ENCODE measurements around the gene SENP1.

The SENP1 gene

DNA sequence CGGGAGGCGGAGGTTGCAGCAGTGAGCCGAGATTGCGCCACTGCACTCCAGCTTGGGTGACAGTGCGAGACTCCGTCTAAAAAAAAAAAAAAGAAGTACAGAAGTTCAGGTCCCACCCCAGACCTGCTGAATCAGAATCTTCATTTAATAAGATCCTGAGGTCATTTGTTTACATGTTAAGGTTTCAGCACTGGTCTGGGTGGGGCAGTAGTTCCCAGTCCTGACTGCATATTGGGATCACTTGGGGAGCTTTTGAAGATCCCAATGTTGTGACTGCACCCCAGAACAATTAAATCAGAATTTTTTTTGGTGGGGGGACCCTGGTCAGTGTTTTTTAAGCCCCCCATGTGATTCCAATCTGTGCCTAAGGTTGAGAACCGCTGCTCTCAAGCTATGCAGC is 89.9 kb downstream of the SENP1 start:
- DNase-seq: no peak

DNA sequence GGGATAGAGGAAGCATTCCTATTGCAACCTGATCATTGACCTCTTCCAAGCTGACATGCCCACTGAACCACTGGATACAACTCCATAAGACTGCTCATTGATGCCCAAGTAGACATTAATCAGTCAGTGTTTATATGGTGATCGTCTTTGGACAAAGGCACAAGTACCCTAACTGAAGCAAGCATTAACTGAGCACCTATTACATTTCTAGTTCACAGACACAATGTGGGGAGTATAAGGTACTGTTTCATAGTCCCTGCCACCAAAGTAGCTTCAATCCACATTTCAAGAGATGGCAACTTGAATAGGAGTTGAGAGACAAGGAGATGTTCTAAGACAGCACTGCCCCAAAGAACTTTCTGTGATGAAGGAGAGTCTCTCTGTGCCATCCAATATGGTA is 90.8 kb downstream of the SENP1 start:
- DNase-seq: no peak

DNA sequence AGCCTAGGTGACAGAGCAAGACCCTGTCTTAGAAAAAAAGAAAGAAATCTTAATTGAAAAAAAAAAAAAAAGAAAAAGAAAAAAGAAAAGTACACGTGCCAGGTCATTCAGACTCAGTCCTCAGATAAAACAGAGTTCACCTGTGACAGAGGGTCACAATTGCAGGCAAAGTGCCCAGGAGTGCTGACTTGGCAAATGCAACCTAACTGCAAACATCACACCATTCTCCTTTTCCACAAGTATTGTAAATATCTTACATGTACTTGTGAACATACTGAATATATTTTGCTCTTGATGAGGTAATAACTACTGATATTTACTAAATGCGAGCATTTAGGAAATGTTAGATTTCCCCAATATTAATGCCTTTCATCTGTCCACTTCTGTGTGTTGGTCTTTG is 92.6 kb downstream of the SENP1 start:
- no peak for DNase-seq

DNA sequence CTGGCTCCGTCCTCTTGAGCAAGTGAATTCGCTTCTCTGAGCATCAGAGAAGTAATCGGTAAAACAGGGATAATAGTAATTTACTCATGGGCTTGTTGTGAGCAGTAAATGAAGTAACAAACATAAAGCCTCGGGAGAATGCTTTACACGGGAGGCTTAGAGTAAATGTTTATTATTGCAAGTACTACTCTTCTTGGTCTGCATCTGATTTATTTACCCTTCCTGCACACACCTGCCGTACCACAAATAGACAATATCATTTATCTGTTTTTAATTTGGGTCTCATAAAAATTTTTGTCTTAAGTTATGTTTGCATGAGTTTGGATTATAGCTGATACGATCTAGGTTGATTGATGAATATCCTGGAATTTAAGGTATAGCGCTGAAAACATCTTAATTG is 93.8 kb downstream of the SENP1 start:
- no peak for DNase-seq

DNA sequence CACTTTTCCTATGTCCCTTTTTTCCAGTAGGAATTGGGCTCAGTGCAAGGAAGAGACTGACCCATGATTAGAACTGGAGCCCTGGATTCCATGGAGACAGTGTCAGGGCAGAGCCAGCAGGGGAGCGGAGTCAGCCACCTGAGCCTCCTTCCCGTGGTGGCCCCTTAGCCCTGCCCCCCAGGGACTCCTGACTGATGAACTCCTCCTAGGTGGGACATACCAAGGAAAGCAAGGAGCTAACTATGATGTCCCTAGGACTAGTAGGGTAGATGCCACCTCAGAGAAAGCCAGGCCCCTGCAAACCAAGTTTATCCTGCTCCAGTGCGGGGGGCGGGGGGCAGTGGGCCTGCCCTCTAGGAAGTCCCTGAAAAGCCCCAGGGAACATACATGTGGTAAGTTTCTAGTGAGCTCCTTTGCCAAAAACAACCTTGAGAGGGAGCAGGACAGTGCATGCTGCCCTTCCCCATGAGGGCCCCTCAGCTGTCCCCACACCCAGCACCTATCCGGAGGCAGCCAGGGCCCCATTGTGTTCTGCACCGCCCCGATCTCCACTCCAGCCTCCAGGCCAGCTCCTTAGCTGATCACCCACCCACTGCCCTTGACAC is 95.4 kb downstream of the SENP1 start:
- no peak for DNase-seq

DNA sequence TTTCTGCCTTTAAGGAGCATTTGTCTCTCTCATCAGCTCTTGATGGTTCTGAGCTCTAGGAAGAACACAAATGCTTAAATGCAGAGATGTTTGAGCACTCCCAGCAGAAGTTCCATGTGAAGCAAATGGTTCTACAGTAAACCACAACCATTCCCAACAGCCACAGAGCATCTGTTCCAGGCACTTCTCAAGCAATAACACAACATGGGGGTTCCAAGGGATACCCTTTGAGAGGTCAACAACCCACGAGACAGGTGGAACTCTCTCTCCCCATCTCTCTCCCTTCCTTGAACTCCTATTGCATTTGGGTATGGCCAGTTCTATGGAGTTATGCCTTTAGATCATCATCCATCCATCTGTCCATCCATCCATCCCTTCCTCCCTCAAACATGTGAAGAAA is 96.4 kb downstream of the SENP1 start:
- no peak for DNase-seq

DNA sequence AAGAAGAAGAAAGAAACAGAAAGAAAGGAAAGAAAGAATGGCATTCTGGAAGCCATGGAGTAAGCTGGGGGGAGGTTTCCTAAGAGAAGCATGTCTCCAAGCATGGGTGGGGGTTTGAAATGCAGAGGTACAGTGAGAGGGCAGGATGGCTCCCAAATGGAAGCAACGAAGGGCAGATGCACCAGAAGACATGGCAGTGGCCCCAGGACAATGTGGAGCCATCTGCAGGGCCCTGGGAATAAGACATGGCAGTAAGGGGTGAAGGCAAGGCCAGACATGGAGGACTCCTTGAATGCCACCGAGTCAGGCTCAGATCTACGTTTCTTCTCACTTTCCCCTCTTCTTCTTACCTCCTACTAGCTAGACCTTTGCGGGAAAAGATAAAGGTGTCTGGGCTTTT is 96.9 kb downstream of the SENP1 start:
- no peak for DNase-seq

DNA sequence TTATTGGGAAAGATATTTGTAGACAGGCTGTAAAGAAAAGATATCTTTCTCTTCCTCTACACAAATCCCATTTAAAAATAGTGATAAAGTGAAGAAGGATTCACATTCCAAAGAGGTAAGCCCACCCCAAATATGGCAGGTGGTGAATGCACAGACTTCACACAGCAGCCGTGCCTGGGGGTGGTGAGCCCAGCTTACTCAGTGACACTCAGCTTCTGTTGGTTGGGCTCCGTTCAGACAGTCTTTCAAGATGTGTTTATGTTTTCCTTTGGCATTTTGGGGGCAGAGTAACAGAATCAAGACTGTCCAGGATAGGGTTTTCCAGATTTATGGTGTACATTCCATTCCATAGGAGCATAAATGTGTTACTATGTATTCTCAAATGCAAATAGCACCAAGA is 97.5 kb downstream of the SENP1 start:
- no peak for DNase-seq

DNA sequence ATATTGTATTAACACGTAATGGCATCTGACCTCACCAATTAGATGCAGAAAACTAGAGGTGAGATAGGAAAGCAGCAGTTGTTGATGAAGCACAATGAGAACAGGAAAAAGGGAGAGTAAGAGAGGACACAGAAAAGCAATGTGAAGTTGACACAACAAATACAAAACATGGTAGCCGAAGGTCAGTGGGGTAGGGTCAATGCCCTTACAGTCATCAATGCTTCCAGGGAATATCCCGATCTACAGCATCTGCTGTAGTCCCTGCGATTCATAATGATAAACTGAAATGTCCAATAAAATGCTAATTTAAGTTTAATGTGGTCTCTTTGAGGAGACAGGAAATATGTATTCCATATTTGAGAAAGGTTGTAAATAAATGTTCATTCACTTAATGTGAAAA is 98.7 kb downstream of the SENP1 start:
- DNase-seq: no peak

DNA sequence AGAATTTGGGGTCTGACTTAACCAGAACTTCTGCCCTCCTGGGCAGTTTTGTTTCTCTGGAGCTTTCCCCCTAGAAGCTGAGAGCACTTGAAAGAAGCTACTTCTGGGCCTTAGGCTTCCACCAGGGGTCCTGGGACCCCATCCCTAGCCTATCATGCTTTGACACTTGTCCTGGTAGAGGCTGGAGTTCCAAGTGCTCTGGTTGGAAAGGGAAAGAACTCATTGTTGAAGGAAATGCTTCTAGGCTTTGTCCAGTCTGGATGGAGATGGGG is 100.2 kb downstream of the SENP1 start:
- DNase-seq: no peak

DNA sequence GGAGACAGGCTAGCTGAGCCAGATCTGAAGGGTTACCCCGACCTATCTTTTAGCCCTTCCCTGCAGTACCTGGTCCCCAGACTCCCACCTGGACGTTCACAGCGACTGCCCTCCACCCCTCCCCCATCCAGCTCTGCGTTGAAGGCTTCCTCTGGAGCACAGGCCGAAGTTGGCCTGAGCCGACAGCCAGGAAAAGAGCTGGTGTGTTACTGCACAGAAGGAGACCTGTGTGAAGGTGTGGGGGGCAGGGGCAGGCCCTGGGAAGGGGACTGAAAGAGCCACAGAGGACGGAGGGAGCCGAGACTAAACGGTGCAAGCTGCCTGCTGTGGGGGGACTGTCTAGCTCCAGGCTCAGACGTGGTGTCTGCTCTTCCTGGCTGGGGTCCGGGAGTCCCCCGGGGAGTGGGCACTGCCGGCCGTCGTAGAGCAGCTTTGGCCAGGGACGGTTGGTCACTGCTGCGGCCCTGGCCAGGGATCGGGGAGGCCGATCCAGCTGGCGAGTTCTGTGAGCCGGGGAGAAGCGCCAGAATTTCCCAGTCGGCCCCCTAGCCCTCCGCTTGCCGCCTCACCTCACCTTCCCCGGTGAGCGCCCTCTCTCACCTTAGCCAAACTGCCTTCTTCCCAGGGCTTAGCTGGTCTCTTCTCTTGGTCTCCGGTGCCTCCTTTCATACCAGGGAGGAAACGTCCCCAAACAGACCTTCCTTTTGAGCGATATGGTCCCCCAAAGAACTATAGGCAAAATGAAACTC is 100.7 kb downstream of the SENP1 start:
- DNase-seq: no peak

DNA sequence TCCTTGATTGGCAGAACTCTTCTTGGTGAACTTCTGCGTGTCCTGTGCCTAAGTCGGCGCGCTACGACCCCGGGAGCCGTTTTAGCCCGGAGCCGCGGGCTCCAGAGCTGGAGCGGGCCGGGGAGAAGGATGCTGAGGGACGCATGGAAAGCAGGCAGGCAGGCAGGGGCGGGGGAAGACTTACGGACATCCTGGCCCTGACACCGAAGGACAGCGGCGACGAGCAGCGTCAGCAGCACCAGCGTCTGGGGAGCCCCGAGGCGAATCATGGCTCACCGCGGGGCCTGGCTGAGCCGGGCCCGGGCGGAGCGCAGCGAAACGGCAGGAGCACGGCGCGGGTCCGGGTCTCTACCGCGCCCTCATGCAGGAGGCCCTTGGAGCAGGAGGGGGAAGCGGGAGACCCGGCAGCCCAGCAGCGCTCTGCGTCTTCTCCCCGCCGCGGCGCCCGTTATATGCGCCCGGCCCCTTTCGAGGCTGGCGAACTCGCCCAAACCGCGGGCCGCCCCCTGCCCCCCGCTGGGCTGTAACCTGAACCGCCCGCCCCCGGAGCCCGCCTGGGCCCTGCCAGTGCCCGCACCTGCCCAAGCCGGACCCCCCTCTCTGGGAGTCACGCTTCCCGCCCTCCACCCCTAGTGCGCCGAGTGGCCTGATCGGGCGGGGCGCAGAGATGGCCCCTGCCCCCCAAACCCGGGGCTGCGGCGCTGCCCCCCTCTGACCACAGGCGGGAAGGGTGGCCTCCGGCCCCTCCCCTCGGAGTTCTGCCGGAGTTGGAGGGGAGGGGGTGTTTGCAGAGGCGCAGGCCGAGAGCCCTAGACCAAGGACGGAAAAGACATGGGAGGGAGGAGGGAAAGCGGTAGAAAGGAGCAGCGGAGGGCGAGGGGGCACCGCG is 101.6 kb downstream of the SENP1 start, which contains the start of gene COL2A1:
Gene COL2A1 (minus strand): TSS at position 424 of the 889 bp plus-strand sequence. CDS start 155 bp downstream, at position 269.
- no peak for DNase-seq

DNA sequence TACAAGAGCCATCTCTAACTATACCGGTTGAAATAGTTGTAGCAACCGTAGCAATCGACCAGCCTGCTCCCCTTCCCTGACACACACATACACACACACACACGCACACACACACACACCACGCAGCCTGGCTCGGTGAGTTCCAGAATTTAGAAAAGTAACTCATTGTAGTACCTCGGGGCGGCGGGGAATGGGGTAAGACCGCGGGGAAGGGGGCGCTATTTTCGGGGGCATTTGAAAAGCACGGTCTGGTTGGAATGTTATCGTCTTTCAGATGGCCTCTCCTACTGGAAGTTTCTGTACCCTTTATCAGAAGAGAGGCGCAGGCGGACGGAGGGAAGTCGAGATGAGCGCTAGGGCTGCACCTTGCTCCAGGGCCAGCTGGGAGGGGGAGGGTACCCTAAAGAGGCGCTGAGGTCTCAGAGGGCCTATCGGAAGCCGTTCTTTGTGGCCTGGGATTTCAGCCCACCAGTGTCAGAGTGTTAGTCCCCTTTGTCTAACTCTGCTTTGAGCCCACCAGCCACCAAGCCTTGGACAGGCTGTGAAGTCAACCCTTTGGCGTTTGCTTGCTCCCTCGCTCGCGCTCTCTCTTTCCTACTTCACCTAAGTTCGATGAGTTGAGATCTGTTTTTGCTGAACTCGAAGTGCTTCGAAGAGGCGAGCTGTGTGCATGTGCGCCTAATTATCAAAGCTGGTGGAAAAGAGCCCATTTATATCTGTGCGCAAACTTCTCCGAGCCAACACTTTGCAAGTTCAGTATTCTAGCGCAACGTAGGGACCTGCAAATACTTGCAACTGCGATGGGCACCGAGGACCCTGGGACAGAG is 102.4 kb downstream of the SENP1 start:
- DNase-seq: no peak

DNA sequence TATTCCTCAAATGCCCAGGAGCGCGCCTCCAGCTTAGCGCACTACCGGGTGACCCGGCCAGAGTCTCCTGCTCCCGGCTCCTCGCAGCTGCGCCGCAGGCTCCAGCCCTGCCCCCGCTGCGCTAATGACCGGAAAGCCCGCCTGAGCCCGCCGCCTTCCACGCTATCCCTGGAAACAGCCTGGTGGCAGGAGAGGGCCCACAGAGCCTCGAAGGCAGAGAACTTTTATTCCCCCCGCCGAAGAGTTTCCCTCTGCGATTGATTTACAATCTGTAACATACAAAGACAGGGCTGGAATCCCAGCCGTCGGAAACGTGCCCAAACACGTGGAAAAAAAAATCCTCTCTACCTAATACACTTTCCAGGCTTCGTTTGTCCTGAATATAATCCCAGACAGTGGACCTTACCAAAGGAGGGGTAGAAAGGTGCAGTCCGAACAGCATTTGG is 103.1 kb downstream of the SENP1 start:
- no peak for DNase-seq

DNA sequence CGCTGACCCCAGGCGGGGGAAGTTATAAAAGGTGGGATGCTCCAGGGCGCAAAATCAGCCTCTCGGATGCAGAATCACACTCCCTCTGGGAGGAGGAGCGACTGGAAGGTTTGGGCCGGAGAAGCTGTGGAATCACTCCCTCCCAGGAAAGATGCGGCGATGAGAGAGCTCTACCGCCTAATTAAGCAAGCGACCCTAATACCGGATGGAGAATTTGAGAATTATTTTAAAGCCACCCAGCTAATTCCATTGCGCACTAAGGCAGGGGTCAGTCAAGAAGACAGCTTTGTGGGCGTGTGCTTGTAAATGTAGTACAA is 103.5 kb downstream of the SENP1 start:
- DNase-seq: no peak

DNA sequence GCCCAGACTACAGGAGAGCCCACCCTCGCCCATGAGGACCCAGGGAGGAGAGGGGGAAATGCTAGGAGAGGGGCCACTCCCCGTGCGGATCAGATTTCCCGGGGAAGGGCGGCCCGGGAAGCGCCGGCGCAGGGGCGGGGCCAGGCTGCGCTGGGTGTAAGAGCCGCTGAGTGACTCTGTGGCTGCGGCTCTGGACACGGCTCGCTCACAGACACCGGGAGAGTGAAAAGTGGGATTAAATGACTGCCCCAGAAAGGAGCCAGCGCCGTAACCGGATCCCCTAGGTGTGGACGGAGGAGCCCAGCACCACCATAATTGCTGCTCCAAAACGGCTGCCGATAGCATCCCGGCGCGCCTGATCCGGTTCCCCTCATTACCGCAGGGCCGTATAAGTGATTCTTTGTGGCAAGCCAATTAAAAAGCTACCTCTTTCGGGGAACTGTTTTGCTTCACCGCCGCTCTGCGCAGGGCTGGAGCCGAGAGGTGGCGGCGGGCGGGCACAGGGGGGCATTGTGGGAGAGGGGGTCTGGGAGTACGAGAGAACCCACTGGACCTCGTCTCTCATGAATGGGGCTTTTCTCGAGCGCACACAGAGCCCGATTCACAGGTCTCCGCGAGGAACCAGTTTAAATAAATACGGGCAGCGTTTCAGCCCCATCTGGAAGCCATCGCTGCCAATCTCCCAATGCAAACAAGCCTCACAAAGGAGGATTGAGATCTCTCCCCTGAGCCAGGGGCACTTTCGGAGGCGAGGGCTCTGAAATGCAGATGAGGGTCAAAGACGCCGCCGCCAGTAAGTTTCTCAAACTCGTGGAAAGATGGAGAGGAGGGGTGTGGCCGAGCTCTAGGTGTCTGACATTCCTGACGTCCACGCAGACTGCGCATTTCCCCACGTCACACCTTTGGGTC is 104.1 kb downstream of the SENP1 start:
- no peak for DNase-seq

DNA sequence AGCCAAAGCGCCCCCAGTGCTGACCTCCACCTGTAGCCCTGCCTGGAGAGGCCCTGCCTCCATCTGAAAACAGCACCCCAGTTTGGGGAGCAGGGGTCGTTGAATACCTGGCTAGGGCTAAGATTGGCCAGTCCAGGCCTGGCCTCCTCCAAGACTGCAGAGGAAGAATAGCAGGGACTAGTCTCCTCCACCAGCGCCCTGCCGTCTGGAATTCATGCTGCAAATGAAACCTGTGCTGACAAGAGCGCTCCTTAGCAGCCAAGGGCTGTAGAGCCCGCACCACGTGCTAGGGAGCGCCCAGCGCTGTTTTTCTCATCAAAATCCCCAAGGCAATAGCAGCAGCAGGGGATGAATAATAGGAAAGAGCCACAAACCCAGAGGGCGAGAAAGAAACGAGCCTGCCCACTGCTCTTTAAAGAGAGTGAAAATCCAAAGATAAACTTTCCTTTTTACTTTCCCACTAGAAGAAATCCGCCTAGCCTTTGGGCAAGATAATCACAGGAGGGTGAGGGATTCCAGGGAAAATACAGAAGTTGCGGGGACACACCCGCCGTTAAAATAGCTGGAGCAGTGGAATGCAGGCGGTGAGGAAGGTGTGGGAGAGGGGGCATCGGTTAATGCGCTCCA is 104.9 kb downstream of the SENP1 start:
- DNase-seq: no peak

DNA sequence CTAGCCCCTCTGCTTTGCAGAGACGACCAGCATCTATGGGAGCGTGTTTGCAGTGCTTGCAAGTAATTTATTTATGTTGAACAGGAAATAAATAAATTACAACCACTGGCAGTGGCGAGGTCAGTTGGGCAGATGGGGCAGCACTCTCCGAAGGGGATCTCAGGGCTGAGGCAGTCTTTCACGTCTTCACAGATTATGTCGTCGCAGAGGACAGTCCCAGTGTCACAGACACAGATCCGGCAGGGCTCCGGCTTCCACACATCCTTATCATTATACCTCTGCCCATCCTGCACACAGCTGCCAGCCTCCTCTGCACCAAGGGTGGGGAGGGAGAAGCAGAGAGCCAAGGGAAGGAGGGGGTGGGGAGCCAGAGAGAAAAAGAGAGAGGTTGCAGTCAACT is 106.1 kb downstream of the SENP1 start:
- DNase-seq: no peak

DNA sequence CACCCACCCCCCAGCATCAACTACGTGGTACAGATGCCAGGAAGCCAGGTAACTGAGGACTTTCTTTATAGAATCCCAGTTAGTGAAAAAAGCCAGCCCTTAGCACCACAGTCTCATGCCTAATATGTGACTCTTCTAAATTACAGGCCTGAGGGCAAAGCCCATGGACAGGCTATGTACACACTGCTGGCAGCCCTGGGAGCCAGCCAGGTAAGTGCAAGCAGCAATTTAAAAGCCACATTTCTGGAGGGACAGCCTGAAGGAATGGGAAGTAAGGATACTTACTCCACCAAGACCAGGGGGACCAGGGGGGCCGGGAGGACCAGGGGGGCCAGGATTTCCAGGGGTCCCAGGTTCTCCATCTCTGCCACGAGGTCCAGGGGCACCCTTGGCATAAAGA is 108.6 kb downstream of the SENP1 start:
- DNase-seq: no peak

DNA sequence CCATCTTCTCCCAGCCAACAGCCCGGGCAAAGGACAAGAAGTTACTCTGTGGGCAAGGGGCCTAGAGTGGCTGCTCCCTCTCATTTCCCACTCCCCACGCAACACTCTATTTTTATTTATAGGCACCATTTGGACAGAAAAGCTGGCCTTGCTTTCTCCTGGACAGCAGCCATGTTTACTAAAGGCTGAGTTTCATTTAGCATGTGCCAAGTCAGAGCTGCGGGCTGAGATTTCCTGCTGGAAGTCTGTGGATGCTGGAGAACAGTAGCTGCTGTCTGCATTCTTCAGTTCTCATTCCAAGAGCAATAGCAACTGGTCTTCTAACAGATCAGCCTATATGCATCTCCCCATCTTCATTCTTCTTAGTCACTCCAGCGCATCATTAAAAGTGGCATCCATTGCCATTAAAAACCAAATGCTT is 109.9 kb downstream of the SENP1 start:
- DNase-seq: peak; percentile 82

DNA sequence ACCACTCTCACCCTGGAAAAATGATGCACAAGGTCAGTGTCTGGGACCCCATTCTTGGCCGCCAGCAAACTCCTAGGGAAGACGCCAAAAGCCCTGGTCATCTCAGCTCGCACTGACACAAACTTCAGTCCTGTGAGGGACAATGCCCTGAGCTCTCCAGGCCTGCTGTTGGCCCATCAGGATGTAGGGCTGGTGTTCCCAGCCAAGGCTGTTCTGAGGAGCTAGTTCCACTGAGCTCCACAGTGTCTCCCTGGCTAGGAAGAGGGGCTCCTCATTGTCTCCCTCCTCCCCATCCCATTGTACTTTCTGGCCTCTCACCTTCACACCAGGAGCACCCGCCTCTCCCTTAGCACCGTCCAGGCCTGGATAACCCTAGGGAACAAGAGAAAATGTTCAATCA is 112.4 kb downstream of the SENP1 start:
- DNase-seq: no peak
